PFSK-1 (cell line): Measurements from ENCODE around the gene CBLN3.

Experiments used
- FOXP2 ChIP-seq: optimal IDR thresholded peaks from 2 replicates; pipeline ENCODE3; 2011; ENCODE audit warnings: borderline replicate concordance, control low read depth, inconsistent platforms; ENCODE audit not compliant: insufficient read depth; ENCODE audit errors: extremely low read length, extremely low read depth
- POLR2AphosphoS5 ChIP-seq: IDR thresholded peaks from 2 replicates; pipeline ENCODE4 v1.6.1; 2012; ENCODE audit warnings: low read depth, mild to moderate bottlenecking, control low read depth, low read length, moderate library complexity
- REST ChIP-seq, 2 experiments: IDR thresholded peaks; 2 replicates each; pipeline versions ENCODE4 v1.6.1 to v1.8.0; 2011 to 2012; ENCODE audit warnings: low read depth in 2 of 2, low read length in 2 of 2, control low read depth in 1 of 2, inconsistent platforms in 1 of 2, mild to moderate bottlenecking in 1 of 2, moderate library complexity in 1 of 2; ENCODE audit not compliant: insufficient read depth in 1 of 2
- SIN3A ChIP-seq: IDR thresholded peaks from 2 replicates; pipeline ENCODE4 v1.6.1; 2012; ENCODE audit warnings: mild to moderate bottlenecking, low read length, moderate library complexity, borderline replicate concordance; ENCODE audit not compliant: insufficient read depth
- TAF1 ChIP-seq: IDR thresholded peaks from 2 replicates; pipeline ENCODE4 v1.6.1; 2012; ENCODE audit warnings: low read length, control low read depth, borderline replicate concordance; ENCODE audit not compliant: insufficient read depth

DNA sequence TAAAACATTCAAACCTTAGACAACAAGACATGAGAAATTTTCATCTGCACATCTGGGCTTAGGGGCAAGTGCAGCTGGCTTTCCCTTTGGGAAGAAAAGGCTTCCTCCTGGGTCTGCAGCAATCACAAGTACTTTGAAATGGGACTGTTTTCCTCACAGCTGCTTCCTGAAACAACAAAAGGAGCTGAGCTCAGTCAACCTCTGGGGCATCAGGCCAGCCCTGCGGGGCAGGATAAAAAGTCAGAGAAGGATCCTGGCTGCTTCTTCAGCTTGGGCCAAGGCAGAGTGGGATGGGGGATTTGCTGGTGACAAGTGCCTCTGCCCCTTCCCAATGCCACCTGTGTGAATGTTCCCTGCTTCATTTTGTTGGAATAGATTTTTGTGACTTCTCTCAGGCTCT is 29.3 kb upstream of the CBLN3 start:
- no peak for TF ChIP-seq POLR2AphosphoS5
- no peak for TF ChIP-seq REST (IDR thresholded peaks at IDR 0.05; ENCODE audit: insufficient read depth in 1 of 2, low read depth in 2 of 2, low read length in 2 of 2)
- TF ChIP-seq SIN3A: no peak
- no peak for TF ChIP-seq FOXP2
- TF ChIP-seq TAF1: no peak
